ENCODE measurements around the gene GPR132. TPM values are rescaled to one million over a fixed set of nuclear protein-coding genes. Genes with fewer than 3 reads are reported as not detected.

GPR132 gene
- polyA plus RNA-seq, 2 of the 4 experiments (the other 2 are of a cell fraction), result 0.18 to 0.19 TPM

GRCh38 chr14:105021656-105022275 lies 43.5 kb downstream of the GPR132 start (continued):
- TF ChIP-seq ATOH8 (CRISPR knock-in tag; IDR thresholded peaks at IDR 0.05; ENCODE audit: low read depth), result peak; percentile 75; the same call in 1 of the 2 replicates
- no peak for TF ChIP-seq NPAS2 (CRISPR knock-in tag; IDR thresholded peaks at IDR 0.05; ENCODE audit: borderline replicate concordance)
- no peak for TF ChIP-seq CBX2 (IDR thresholded peaks at IDR 0.05; ENCODE audit: borderline replicate concordance, low read depth)
- no peak for TF ChIP-seq ZSCAN20 (CRISPR knock-in tag; IDR thresholded peaks at IDR 0.05)
- TF ChIP-seq BCL3 (IDR thresholded peaks at IDR 0.05), result 0 out of 3 replicates have a peak, but pooled peaks have one; percentile 39
- no peak for TF ChIP-seq EHMT2 (IDR thresholded peaks at IDR 0.05; ENCODE audit: low read depth)
- TF ChIP-seq ELK1 (IDR thresholded peaks at IDR 0.05; ENCODE audit: low read depth, low read length), result no peak
- 0 out of 2 replicates have a peak, but pooled peaks have one; percentile 41 for TF ChIP-seq HOXB13 (CRISPR knock-in tag; IDR thresholded peaks at IDR 0.05; ENCODE audit: low read depth)
- no peak for TF ChIP-seq GATA3 (IDR thresholded peaks at IDR 0.05; ENCODE audit: borderline replicate concordance)
- TF ChIP-seq NR3C1 (IDR thresholded peaks at IDR 0.05), result no peak
- TF ChIP-seq RARB (CRISPR knock-in tag; IDR thresholded peaks at IDR 0.05), result no peak; the same call in 1 of the 2 replicates
- TF ChIP-seq HDAC2 (IDR thresholded peaks at IDR 0.05), result no peak
- 0 out of 2 replicates have a peak, but pooled peaks have one; percentile 72 for TF ChIP-seq PHF8 (IDR thresholded peaks at IDR 0.05; ENCODE audit: borderline replicate concordance, low read depth)
- no peak for TF ChIP-seq ZNF302 (CRISPR knock-in tag; IDR thresholded peaks at IDR 0.05)
- TF ChIP-seq NFE2L2 (conservative IDR thresholded peaks at IDR 0.05; ENCODE audit: low read length), result no peak
- TF ChIP-seq PBX3 (IDR thresholded peaks at IDR 0.05), result no peak; the same call in 1 of the 2 replicates
- TF ChIP-seq KDM5A (IDR thresholded peaks at IDR 0.05), result no peak
- 0 out of 2 replicates have a peak, but pooled peaks have one; percentile 13 for TF ChIP-seq HOXB5 (CRISPR knock-in tag; IDR thresholded peaks at IDR 0.05)
- TF ChIP-seq CEBPB (IDR thresholded peaks at IDR 0.05), result no peak
- TF ChIP-seq BHLHE40 (IDR thresholded peaks at IDR 0.05; ENCODE audit: low read depth, low read length), result no peak
- no peak for TF ChIP-seq MAZ (IDR thresholded peaks at IDR 0.05; ENCODE audit: borderline replicate concordance, low read depth, low read length)
- TF ChIP-seq MAFK (IDR thresholded peaks at IDR 0.05; ENCODE audit: partially characterized antibody), result no peak
- TF ChIP-seq HOXA7 (CRISPR knock-in tag; IDR thresholded peaks at IDR 0.05), result peak; percentile 84; the same call in 1 of the 2 replicates
- TF ChIP-seq RFX5 (IDR thresholded peaks at IDR 0.05), result no peak
- no peak for TF ChIP-seq ZFP36 (IDR thresholded peaks at IDR 0.05; ENCODE audit: borderline replicate concordance, partially characterized antibody)
- TF ChIP-seq FOSB (CRISPR knock-in tag; IDR thresholded peaks at IDR 0.05), result peak; percentile 93

All from A549 (cell line).